GM12864 (cell line): Measurements from ENCODE around the gene SNX14.
A peak's percentile ranks its signal among the peaks of the same experiment; 100 is the strongest.

Experiments
- DNase-seq: peaks from one replicate; pipeline ENCODE4 v3.0.0-alpha.2; 2011; ENCODE audit warnings: low read depth
- H3K4me3 ChIP-seq: 2 replicates; pipeline ENCODE4 v1.5.1; 2011; ENCODE audit warnings: mild to moderate bottlenecking, low read depth, low read length, control low read depth
- CTCF ChIP-seq: IDR thresholded peaks from 2 replicates; pipeline ENCODE4 v1.5.1; 2011; ENCODE audit warnings: low read depth, mild to moderate bottlenecking, moderate library complexity, low read length, control low read depth, inconsistent platforms; ENCODE audit errors: missing control alignments

The SNX14 gene

GRCh38 chr6:85610182-85610895, 16.7 kb upstream of the SNX14 start:
- no peak for DNase-seq
- no peak for TF ChIP-seq CTCF
- no peak overlapping the region for H3K4me3 ChIP-seq

DNA sequence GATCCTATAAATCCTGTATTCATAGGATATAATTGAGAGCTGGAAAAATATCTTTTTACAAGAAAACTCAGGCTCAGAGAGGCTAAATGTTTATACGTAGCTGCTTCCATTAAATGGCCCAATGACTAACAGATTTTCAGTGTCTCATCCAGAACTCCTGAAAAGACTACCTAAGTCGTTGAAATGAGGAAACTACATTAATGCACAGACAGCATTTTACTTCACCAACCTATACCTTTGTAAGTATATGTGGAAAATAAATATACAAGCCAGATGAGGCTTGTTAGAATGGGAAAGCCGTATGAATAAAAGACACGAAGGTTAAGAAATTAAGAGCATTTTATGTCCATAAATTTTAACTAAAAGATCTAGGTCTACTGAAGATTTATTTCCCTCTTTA, 8.4 kb upstream of the SNX14 start:
- no peak for DNase-seq
- TF ChIP-seq CTCF = no peak
- H3K4me3 ChIP-seq = no peak overlapping the region

DNA sequence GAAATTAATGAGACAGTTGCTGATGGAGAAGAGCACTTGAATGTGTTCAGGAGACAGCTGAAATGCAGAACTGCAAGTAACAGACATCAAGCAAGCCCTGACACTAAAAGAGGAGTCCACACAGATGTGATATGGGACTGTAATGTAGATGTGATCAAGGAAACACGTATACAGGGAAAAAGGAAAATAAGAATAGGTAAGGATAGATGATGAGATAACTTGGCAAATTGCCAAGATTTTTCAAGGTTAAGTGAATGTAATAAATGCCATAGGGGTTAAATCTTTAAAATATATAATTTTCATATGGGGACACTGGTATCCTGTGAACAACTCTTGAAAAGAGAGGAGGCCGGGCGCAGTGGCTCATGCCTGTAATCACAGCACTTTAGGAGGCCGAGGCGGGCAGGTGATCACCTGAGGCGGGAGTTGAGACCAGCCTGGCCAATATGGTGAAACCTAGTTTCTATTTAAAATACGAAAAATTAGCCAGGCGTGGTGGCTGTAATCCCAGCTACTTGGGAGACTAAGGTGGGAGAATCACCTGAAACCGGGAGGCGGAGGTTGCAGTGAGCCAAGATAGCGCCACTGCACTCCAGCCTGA, 7.2 kb upstream of the SNX14 start:
- H3K4me3 ChIP-seq = no peak overlapping the region
- no peak for DNase-seq

DNA sequence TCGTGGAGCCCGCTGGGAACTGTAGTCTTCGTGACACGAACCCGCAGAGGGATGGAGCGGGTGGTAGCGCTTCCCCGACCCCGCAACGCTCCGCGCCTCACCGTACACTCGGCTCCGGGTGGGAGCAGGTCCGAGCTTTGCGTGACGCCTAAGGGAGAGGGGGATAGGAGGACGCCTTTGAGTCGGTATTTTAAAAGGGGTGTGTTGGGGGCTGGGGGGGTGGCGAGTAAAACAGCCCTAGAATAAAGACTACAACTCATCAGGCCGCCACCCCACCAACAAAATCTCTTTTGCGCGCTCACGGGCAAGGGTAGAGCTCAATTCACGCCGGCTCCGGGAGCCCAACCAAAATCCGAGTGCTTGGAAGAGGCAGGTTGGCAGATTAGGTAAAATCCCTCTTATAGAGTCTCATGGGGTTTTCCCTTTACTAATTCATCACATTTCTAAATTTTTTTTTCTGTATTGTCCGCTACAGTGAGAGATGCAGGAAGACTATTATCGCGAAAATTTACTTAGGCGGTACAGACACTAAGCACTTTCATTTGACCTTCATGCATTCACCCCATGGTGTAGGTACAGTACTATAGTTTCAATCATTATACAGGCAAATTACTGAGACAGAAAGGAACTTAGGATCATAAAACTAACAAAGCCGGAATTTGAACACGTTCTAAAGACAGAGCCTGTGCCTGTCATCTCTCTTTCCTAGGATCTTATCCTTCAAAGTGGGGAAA, 706 bp upstream of the SNX14 start:
- H3K4me3 ChIP-seq = peak overlapping the region; percentile 58
- no peak for DNase-seq
- no peak for TF ChIP-seq CTCF

More for the DNA sequence above, 7.2 kb upstream of the SNX14 start:
- TF ChIP-seq CTCF = no peak

- no peak for TF ChIP-seq CTCF
- no peak for DNase-seq
- peak overlapping the region; percentile 58; the same call in 1 of the 2 replicates for H3K4me3 ChIP-seq
Observed at GRCh38 chr6:85592033-85592432, 1.6 kb downstream of the SNX14 start.

DNA sequence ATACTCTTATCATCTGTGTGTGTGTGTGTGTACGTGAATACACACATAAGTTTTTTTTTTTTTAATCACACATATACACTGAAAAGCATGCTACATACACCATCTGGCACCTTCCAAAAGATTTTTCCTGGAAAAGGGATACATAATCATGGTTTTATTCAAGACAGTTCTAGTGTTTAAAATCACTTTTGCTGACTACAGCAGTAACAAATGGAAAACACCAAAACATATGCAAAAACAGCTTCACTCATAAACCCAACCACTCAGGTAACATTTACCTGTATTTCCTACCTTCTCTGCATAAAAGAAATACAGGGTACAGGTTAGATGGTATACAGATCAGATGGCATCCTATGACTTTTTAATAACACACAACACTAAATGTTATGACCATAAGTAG, 2.5 kb downstream of the SNX14 start:
- no peak overlapping the region for H3K4me3 ChIP-seq
- no peak for TF ChIP-seq CTCF
- DNase-seq = no peak
